Transverse colon (tissue), 4 donors: ENCODE results near the gene FNDC7. TPM values are rescaled to one million over a fixed set of nuclear protein-coding genes. Genes with fewer than 3 reads are reported as not detected.
"Not testable (repeated sequence)": the region's sequence is repeated elsewhere in the genome, so short reads cannot be mapped to it uniquely, and the experiment has no call there.

Experiments
- DNase-seq: peaks from one replicate; pipeline ENCODE4 v3.0.0-alpha.2; 2019
- H3K27ac ChIP-seq, 4 donors: fragments of 200-600 bp; sonication (generic); 2 replicates each; pipeline ENCODE4 v1.5.1; 2016 to 2018; ENCODE audit warnings: inconsistent platforms in 4 of 4
- H3K27me3 ChIP-seq: fragments of 200-600 bp; sonication (generic); 2 replicates; pipeline ENCODE4 v1.5.1; 2017; ENCODE audit warnings: inconsistent platforms
- H3K36me3 ChIP-seq, 4 donors: fragments of 200-600 bp; sonication (generic); 2 replicates each; pipeline ENCODE4 v1.5.1; 2017 to 2019; ENCODE audit warnings: inconsistent platforms in 4 of 4
- H3K4me1 ChIP-seq, 4 donors: fragments of 200-600 bp; sonication (generic); 2 replicates each; pipeline ENCODE4 v1.5.1; 2017 to 2020; ENCODE audit warnings: inconsistent platforms in 4 of 4
- H3K4me3 ChIP-seq, 4 donors: fragments of 200-600 bp; sonication (generic); 1 replicate in 1 of 4; 2 replicates in 3 of 4; pipeline versions ENCODE4 v1.5.1 to v1.6.1; 2017 to 2019; ENCODE audit warnings: inconsistent platforms in 4 of 4
- H3K9me3 ChIP-seq, 2 donors: fragments of 200-600 bp; sonication (generic); 2 replicates each; pipeline ENCODE4 v1.5.1; 2017 to 2019; ENCODE audit warnings: inconsistent platforms in 2 of 2
- EP300 ChIP-seq: sonication (generic); formaldehyde crosslinking; IDR thresholded peaks from one replicate; pipeline ENCODE4 v1.6.1; 2017; ENCODE audit warnings: antibody characterized with exemption, low read depth
- POLR2A ChIP-seq: fragments of 450-650 bp; IDR thresholded peaks from one replicate; pipeline ENCODE4 v1.6.1; 2016; ENCODE audit warnings: antibody characterized with exemption, mild to moderate bottlenecking, moderate library complexity
- POLR2AphosphoS5 ChIP-seq, 3 donors: sonication (generic); formaldehyde crosslinking; IDR thresholded peaks; one replicate each; pipeline ENCODE4 v1.6.1; 2016; ENCODE audit warnings: antibody characterized with exemption in 3 of 3
- WGBS, 2 donors: methylation state at CpG; one replicate each; pipeline ENCODE4 v1.1.5; 2018; ENCODE audit warnings: low coverage in 1 of 2; 5-methylcytosine and 5-hydroxymethylcytosine counted together
- in situ Hi-C, 4 donors: fragments of 200-750 bp; cut with MboI; loops; one replicate each; pipeline versions ENCODE4 v1.15.0 to v1.15.1; 2017; ENCODE audit warnings: low sequenced_read_pairs in 3 of 4, low pct_ligation_motif_present in 1 of 4, low pct_unique_long_range_greater_than_20kb in 1 of 4
- intact Hi-C: fragments of 100-400 bp; cut with DNase I; formaldehyde crosslinking; loops from one replicate; pipeline ENCODE4 v1.15.1; 2023; ENCODE audit warnings: low total_unique reads
- total RNA-seq, 4 donors: library from RNA; depleted of rRNA; stranded (reverse); fragments of >200 nt; gene quantifications; one replicate each; pipeline ENCODE4 v1.1.0, GENCODE V29; 2016
- TF ChIP-seq, protein P1 (sequence below), 5 experiments: fragments of 200-600 bp in 3 of 5; fragments of 450-650 bp in 2 of 5; sonication (generic) in 3 of 5; IDR thresholded peaks; 1 replicate in 2 of 5; 2 replicates in 3 of 5; pipeline ENCODE4 v1.5.1; 2016 to 2017; ENCODE audit warnings: antibody characterized with exemption in 5 of 5, inconsistent platforms in 3 of 5, mild to moderate bottlenecking in 2 of 5, moderate library complexity in 1 of 5

FNDC7 gene
- total RNA-seq, 4 donors from 2014 or later, result not detected

- no peak overlapping the region for H3K27ac ChIP-seq
- intact Hi-C loops (no loop called here), in situ Hi-C loops (no loop called here)
- no peak for DNase-seq
- H3K4me1 ChIP-seq, result no peaks in the 10 kb centered on the region
- no peak for TF ChIP-seq POLR2A
- TF ChIP-seq, protein P1, sequence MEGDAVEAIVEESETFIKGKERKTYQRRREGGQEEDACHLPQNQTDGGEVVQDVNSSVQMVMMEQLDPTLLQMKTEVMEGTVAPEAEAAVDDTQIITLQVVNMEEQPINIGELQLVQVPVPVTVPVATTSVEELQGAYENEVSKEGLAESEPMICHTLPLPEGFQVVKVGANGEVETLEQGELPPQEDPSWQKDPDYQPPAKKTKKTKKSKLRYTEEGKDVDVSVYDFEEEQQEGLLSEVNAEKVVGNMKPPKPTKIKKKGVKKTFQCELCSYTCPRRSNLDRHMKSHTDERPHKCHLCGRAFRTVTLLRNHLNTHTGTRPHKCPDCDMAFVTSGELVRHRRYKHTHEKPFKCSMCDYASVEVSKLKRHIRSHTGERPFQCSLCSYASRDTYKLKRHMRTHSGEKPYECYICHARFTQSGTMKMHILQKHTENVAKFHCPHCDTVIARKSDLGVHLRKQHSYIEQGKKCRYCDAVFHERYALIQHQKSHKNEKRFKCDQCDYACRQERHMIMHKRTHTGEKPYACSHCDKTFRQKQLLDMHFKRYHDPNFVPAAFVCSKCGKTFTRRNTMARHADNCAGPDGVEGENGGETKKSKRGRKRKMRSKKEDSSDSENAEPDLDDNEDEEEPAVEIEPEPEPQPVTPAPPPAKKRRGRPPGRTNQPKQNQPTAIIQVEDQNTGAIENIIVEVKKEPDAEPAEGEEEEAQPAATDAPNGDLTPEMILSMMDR (IDR thresholded peaks at IDR 0.05), result no peak
- no peak for TF ChIP-seq EP300
- no peak for TF ChIP-seq POLR2AphosphoS5 (IDR thresholded peaks at IDR 0.05)
- H3K4me3 ChIP-seq, result no peak overlapping the region
- H3K9me3 ChIP-seq, result peaks cover 0 to under 1% of the 10 kb centered on the region in 2 donors
- H3K36me3 ChIP-seq, result peaks cover 0 to 56% (median 22%) of the 10 kb centered on the region in 4 donors
- no peaks in the 10 kb centered on the region for H3K27me3 ChIP-seq
Observed at GRCh38 chr1:108779455-108779854, 66.7 kb downstream of the FNDC7 start.

- intact Hi-C loops, result no loop called here
- H3K27ac ChIP-seq, result no peak overlapping the region
- 53 to 61% methylated on average over 2 to 3 of the region's 3 CpGs for WGBS, 2 donors
- H3K27me3 ChIP-seq, result no peaks in the 10 kb centered on the region
- no peaks in the 10 kb centered on the region for H3K4me1 ChIP-seq
- H3K9me3 ChIP-seq, result peaks cover 6 to 16% of the 10 kb centered on the region in 2 donors
- in situ Hi-C loops, result no loop called here
- no peak for TF ChIP-seq EP300
- no peak for TF ChIP-seq POLR2A
- TF ChIP-seq POLR2AphosphoS5 (IDR thresholded peaks at IDR 0.05), result no peak
- peaks cover 0 to 68% (median 25%) of the 10 kb centered on the region in 4 donors for H3K36me3 ChIP-seq
- DNase-seq, result no peak
- no peak overlapping the region for H3K4me3 ChIP-seq
Observed at GRCh38 chr1:108780937-108781574, 68.3 kb downstream of the FNDC7 start.

GRCh38 chr1:108781575-108781944 lies 68.9 kb downstream of the FNDC7 start:
- Histone ChIP-seq H3K36me3 (peaks cover 0 to 66% (median 25%) of the 10 kb centered on the region in 4 donors), H3K9me3 (peaks cover 6 to 18% of the 10 kb centered on the region in 2 donors)
- DNase-seq, H3K4me1 ChIP-seq, H3K27ac ChIP-seq, H3K27me3 ChIP-seq, in situ Hi-C loops, intact Hi-C loops, H3K4me3 ChIP-seq: not testable (repeated sequence)
- WGBS, 2 donors, result 96 to 100% methylated on average over 1 of the region's 1 CpG

GRCh38 chr1:108785264-108785663 lies 72.6 kb downstream of the FNDC7 start:
- Histone ChIP-seq H3K4me1 (no peaks in the 10 kb centered on the region), H3K36me3 (peaks cover 0 to 47% (median 22%) of the 10 kb centered on the region in 4 donors), H3K4me3 (no peak overlapping the region), H3K27ac (no peak overlapping the region), H3K27me3 (no peaks in the 10 kb centered on the region), H3K9me3 (peaks cover 6 to 18% of the 10 kb centered on the region in 2 donors)
- TF ChIP-seq POLR2AphosphoS5 (IDR thresholded peaks at IDR 0.05) (no peak), POLR2A (no peak), EP300 (no peak)
- TF ChIP-seq, protein P1 (IDR thresholded peaks at IDR 0.05), result no peak
- WGBS, 2 donors, result 93 to 96% methylated on average over 3 to 6 of the region's 6 CpGs
- intact Hi-C loops, result no loop called here
- in situ Hi-C loops, result no loop called here
- no peak for DNase-seq

DNA sequence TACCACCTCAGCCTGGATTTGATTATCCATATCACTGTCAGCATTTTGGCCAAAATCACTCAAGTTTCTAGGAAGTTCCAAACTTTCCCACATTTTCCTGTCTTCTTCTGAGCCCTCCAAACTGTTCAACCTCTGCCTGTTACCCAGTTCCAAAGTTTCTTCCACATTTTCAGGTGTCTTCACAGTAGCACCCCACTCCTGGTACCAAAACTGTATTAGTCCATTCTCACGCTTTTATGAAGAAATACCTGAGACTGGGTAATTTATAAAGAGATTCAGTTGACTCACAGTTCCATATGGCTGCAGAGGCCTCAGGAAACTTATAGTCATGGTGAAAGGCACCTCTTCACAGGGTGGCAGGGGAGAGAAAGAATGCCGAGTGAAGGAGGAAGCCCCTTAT lies 73.2 kb downstream of the FNDC7 start:
- TF ChIP-seq, protein P1 (IDR thresholded peaks at IDR 0.05), result no peak
- TF ChIP-seq POLR2A (no peak), EP300 (no peak), POLR2AphosphoS5 (IDR thresholded peaks at IDR 0.05) (no peak)
- H3K36me3 ChIP-seq, result peaks cover 0 to 50% (median 22%) of the 10 kb centered on the region in 4 donors
- no peaks in the 10 kb centered on the region for H3K27me3 ChIP-seq
- DNase-seq, result no peak
- no peak overlapping the region for H3K27ac ChIP-seq
- 98% methylated on average over 2 of the region's 2 CpGs; no CpG with 5 or more reads in 1 of the 2 donors for WGBS, 2 donors
- intact Hi-C loops (no loop called here), in situ Hi-C loops (no loop called here)
- H3K4me3 ChIP-seq, result no peak overlapping the region
- no peaks in the 10 kb centered on the region for H3K4me1 ChIP-seq
- peaks cover 6 to 18% of the 10 kb centered on the region in 2 donors for H3K9me3 ChIP-seq
